Suprapubic skin (tissue), 3 donors: ENCODE measurements around the gene STK32B.

Source experiments
- EP300 ChIP-seq: sonication (generic); formaldehyde crosslinking; IDR thresholded peaks from one replicate; pipeline ENCODE4 v1.6.1; 2017; ENCODE audit warnings: antibody characterized with exemption
- POLR2A ChIP-seq, 2 donors: fragments of 450-650 bp; IDR thresholded peaks; one replicate each; pipeline ENCODE4 v1.6.1; 2017; ENCODE audit warnings: antibody characterized with exemption in 2 of 2, mild to moderate bottlenecking in 2 of 2, moderate library complexity in 2 of 2
- TF ChIP-seq, protein P1 (sequence below), 2 donors: fragments of 200-600 bp in 1 of 2; fragments of 450-650 bp in 1 of 2; sonication (generic) in 1 of 2; IDR thresholded peaks; one replicate each; pipeline ENCODE4 v1.5.1; 2016 to 2019; ENCODE audit warnings: antibody characterized with exemption in 2 of 2, mild to moderate bottlenecking in 1 of 2, moderate library complexity in 1 of 2

DNA sequence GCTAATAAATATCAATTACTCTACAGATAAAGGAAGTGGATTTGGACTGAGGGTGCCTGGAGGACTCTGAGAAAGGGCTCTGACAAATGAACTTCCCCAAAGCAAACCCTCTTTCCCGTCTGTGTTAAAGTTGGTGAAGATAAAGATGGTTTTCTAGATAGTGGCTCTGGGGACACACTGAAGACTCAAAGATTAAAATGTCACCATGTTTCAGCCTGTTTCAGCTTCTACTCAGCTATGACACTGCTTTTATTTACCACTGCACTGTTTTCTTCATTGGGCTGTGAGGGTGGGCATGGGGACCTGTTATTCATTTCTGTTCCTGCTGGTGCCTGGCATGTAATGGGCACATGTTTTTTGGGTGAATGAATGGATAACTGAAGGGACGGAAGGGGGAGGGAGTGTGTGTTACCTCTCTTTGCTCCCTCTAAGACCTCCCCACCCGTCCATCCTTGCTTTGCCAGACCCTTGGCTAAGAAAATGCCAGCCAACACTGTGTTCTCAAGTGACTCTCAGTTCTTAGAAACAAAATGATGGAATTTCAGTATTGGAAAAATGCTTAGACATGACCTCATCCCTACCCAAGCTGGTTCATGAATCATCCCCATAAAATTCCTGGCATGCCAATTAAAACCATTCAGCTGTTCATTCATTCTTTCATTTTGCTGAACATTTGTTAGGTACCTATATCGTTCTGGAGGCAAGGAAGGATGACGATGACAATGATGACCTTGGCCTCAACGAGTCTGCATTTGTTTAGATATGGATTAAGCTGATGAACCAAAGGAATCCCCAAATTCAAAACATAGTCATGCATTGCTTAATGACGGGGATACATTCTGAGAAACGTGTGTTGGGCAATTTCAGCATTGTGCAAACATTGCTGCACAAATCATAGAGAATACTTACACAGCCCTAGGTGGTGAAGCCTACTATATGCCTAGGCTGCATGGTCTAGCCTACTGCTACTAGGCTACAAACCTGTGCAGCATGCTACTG, 13.4 kb upstream of the STK32B start:
- TF ChIP-seq POLR2A (IDR thresholded peaks at IDR 0.05) (no peak), EP300 (no peak)
- TF ChIP-seq, protein P1, sequence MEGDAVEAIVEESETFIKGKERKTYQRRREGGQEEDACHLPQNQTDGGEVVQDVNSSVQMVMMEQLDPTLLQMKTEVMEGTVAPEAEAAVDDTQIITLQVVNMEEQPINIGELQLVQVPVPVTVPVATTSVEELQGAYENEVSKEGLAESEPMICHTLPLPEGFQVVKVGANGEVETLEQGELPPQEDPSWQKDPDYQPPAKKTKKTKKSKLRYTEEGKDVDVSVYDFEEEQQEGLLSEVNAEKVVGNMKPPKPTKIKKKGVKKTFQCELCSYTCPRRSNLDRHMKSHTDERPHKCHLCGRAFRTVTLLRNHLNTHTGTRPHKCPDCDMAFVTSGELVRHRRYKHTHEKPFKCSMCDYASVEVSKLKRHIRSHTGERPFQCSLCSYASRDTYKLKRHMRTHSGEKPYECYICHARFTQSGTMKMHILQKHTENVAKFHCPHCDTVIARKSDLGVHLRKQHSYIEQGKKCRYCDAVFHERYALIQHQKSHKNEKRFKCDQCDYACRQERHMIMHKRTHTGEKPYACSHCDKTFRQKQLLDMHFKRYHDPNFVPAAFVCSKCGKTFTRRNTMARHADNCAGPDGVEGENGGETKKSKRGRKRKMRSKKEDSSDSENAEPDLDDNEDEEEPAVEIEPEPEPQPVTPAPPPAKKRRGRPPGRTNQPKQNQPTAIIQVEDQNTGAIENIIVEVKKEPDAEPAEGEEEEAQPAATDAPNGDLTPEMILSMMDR (IDR thresholded peaks at IDR 0.05): no peak
